IMR-90 (cell line): ENCODE results near the gene ANKRD52. TPM values are rescaled to one million over a fixed set of nuclear protein-coding genes. Genes with fewer than 3 reads are reported as not detected.

Experiments used
- ATAC-seq: fragments of 200-7000 bp; cut with Tn5 transposase; 2 replicates; pipeline ENCODE4 v1.9.1; 2020; ENCODE audit warnings: low read depth, mild to moderate bottlenecking, moderate library complexity
- BruUV-seq: library from RNA; stranded (reverse); fragments of 400-500 nt; replicated peaks from 2 replicates; lab custom pipeline; 2021; lab: Mats Ljungman, UMichigan
- CTCF ChIA-PET: fragments of 300-600 bp; formaldehyde crosslinking; extraction: SDS; loops from one replicate; lab custom pipeline; 2021; ENCODE audit warnings: antibody characterized with exemption; lab: Yijun Ruan, JAX
- POLR2A ChIA-PET: fragments of 300-600 bp; sonication (Branson Sonifier 250); formaldehyde crosslinking; loops from one replicate; lab custom pipeline; 2022; ENCODE audit warnings: antibody characterized with exemption; ENCODE audit not compliant: unreplicated experiment; lab: Charles Lee
- DNase-seq: peaks from one replicate; pipeline ENCODE4 v3.0.0; 2013
- H2AFZ ChIP-seq: replicated peaks from 2 replicates; pipeline ENCODE3; 2013; ENCODE audit warnings: low read length, mild to moderate bottlenecking; ENCODE audit not compliant: poor library complexity
- H2AK5ac ChIP-seq: 2 replicates; pipeline ENCODE4 v1.6.1; 2013; ENCODE audit warnings: low read depth, low read length, inconsistent platforms
- H2AK9ac ChIP-seq: replicated peaks from 2 replicates; pipeline ENCODE3; 2013; ENCODE audit warnings: mild to moderate bottlenecking, low read depth, low read length, moderate library complexity; ENCODE audit not compliant: poor library complexity
- H2BK120ac ChIP-seq: 2 replicates; pipeline ENCODE4 v1.6.1; 2013; ENCODE audit warnings: low read depth, low read length, inconsistent platforms
- H2BK15ac ChIP-seq: 3 replicates; pipeline ENCODE4 v1.6.1; 2013; ENCODE audit warnings: low read depth, low read length, inconsistent platforms
- H2BK20ac ChIP-seq: 2 replicates; pipeline ENCODE4 v1.6.1; 2013; ENCODE audit warnings: low read depth, mild to moderate bottlenecking, inconsistent platforms, low read length, moderate library complexity
- H2BK5ac ChIP-seq: 2 replicates; pipeline ENCODE4 v1.6.1; 2013; ENCODE audit warnings: mild to moderate bottlenecking, low read depth, low read length, inconsistent platforms; ENCODE audit not compliant: poor library complexity, severe bottlenecking
- H3K14ac ChIP-seq: replicated peaks from 2 replicates; pipeline ENCODE4 v1.6.1; 2013; ENCODE audit warnings: low read depth, low read length, inconsistent platforms
- H3K18ac ChIP-seq: 2 replicates; pipeline ENCODE4 v1.6.1; 2013; ENCODE audit warnings: low read depth, low read length, control low read depth
- H3K23ac ChIP-seq: 2 replicates; pipeline ENCODE4 v1.6.1; 2013; ENCODE audit warnings: low read depth, low read length, inconsistent platforms
- H3K27ac ChIP-seq: 2 replicates; pipeline ENCODE4 v1.5.1; 2013; ENCODE audit warnings: mild to moderate bottlenecking, control low read depth, low read length; ENCODE audit not compliant: insufficient read depth
- H3K27me3 ChIP-seq: 2 replicates; pipeline ENCODE4 v1.6.1; 2013; ENCODE audit warnings: low read length; ENCODE audit not compliant: control insufficient read depth, insufficient read depth
- H3K36me3 ChIP-seq: 2 replicates; pipeline ENCODE4 v1.6.1; 2013; ENCODE audit warnings: low read length, mixed read lengths; ENCODE audit not compliant: control insufficient read depth, insufficient read depth
- H3K4ac ChIP-seq: 2 replicates; pipeline ENCODE4 v1.6.1; 2013; ENCODE audit warnings: low read depth, low read length, inconsistent platforms
- H3K4me1 ChIP-seq: 2 replicates; pipeline ENCODE4 v1.6.1; 2013; ENCODE audit warnings: low read length, mixed read lengths; ENCODE audit not compliant: control insufficient read depth, insufficient read depth
- H3K4me2 ChIP-seq: 2 replicates; pipeline ENCODE4 v1.6.1; 2013; ENCODE audit warnings: low read depth, mild to moderate bottlenecking, control low read depth, low read length, moderate library complexity
- H3K4me3 ChIP-seq: 2 replicates; pipeline ENCODE4 v1.5.1; 2013; ENCODE audit warnings: low read depth, mild to moderate bottlenecking, control low read depth, low read length, moderate library complexity; ENCODE audit not compliant: insufficient read depth
- H3K56ac ChIP-seq: 2 replicates; pipeline ENCODE4 v1.6.1; 2013; ENCODE audit warnings: low read length, inconsistent platforms; ENCODE audit not compliant: insufficient read depth; ENCODE audit errors: extremely low read depth
- H3K79me1 ChIP-seq, 2 experiments: 2 replicates each; pipeline ENCODE4 v1.6.1; 2013; ENCODE audit warnings: low read length in 2 of 2, inconsistent platforms in 1 of 2, low read depth in 1 of 2
- H3K9ac ChIP-seq: 2 replicates; pipeline ENCODE4 v1.6.1; 2013; ENCODE audit warnings: low read depth, low read length, control low read depth
- H3K9me1 ChIP-seq: 2 replicates; pipeline ENCODE4 v1.6.1; 2013; ENCODE audit warnings: low read length, inconsistent platforms; ENCODE audit not compliant: insufficient read depth
- H3K9me3 ChIP-seq: 2 replicates; pipeline ENCODE4 v1.6.1; 2013; ENCODE audit warnings: low read length; ENCODE audit not compliant: control insufficient read depth, insufficient read depth
- H4K20me1 ChIP-seq: 2 replicates; pipeline ENCODE4 v1.6.1; 2013; ENCODE audit warnings: low read length, inconsistent platforms; ENCODE audit not compliant: insufficient read depth
- H4K5ac ChIP-seq: 2 replicates; pipeline ENCODE4 v1.6.1; 2013; ENCODE audit warnings: mild to moderate bottlenecking, low read depth, low read length, control low read depth
- H4K8ac ChIP-seq, 2 experiments: 2 replicates each; pipeline ENCODE4 v1.6.1; 2013; ENCODE audit warnings: low read depth in 2 of 2, low read length in 2 of 2, control low read depth in 1 of 2, inconsistent platforms in 1 of 2
- H4K91ac ChIP-seq: 2 replicates; pipeline ENCODE4 v1.6.1; 2013; ENCODE audit warnings: low read depth, low read length, inconsistent platforms; ENCODE audit not compliant: insufficient read depth
- CEBPB ChIP-seq: IDR thresholded peaks from 2 replicates; pipeline ENCODE4 v1.6.1; 2012; ENCODE audit warnings: low read depth, low read length, improper control_type of control experiment
- CHD1 ChIP-seq: IDR thresholded peaks from 2 replicates; pipeline ENCODE4 v1.6.1; 2012; ENCODE audit warnings: low read depth, low read length, improper control_type of control experiment
- CTCF ChIP-seq: conservative IDR thresholded peaks from 2 replicates; pipeline ENCODE4 v1.5.1; 2012; ENCODE audit warnings: mild to moderate bottlenecking, low read depth, low read length, improper control_type of control experiment
- FOS ChIP-seq: fragments of 150-350 bp; IDR thresholded peaks from 2 replicates; pipeline ENCODE4 v1.6.1; 2016; ENCODE audit warnings: low read depth, low read length
- MAFK ChIP-seq: IDR thresholded peaks from 2 replicates; pipeline ENCODE4 v1.6.1; 2012; ENCODE audit warnings: low read depth, low read length, improper control_type of control experiment
- MAZ ChIP-seq: IDR thresholded peaks from 2 replicates; pipeline ENCODE4 v1.6.1; 2012; ENCODE audit warnings: low read depth, mild to moderate bottlenecking, low read length, improper control_type of control experiment, moderate library complexity, borderline replicate concordance
- MXI1 ChIP-seq: IDR thresholded peaks from 2 replicates; pipeline ENCODE4 v1.6.1; 2012; ENCODE audit warnings: low read depth, mild to moderate bottlenecking, low read length, moderate library complexity, borderline replicate concordance
- NFE2L2 ChIP-seq: fragments of 150-350 bp; IDR thresholded peaks from 2 replicates; pipeline ENCODE4 v1.6.1; 2016; ENCODE audit warnings: low read depth, mild to moderate bottlenecking, low read length
- POLR2A ChIP-seq: IDR thresholded peaks from 2 replicates; pipeline ENCODE4 v1.6.1; 2012; ENCODE audit warnings: mild to moderate bottlenecking, low read depth, low read length
- RAD21 ChIP-seq: IDR thresholded peaks from 2 replicates; pipeline ENCODE4 v1.6.1; 2012; ENCODE audit warnings: low read length, improper control_type of control experiment
- RCOR1 ChIP-seq: IDR thresholded peaks from 2 replicates; pipeline ENCODE4 v1.6.1; 2012; ENCODE audit warnings: mild to moderate bottlenecking, low read length, improper control_type of control experiment; ENCODE audit not compliant: insufficient replicate concordance
- SMC3 ChIP-seq: fragments of 150-350 bp; IDR thresholded peaks from 2 replicates; pipeline ENCODE4 v1.6.1; 2016; ENCODE audit warnings: low read depth, mild to moderate bottlenecking, antibody characterized with exemption, low read length, moderate library complexity
- WGBS, 2 experiments: methylation state at CpG; one replicate each; pipeline versions ENCODE4 v1.1.5 to v1.1.7; 2013; ENCODE audit warnings: missing lambda C conversion rate in 2 of 2; ENCODE audit not compliant: insufficient read length in 1 of 2; ENCODE audit errors: extremely low coverage in 2 of 2; 5-methylcytosine and 5-hydroxymethylcytosine counted together
- dilution Hi-C: fragments of 300-500 bp; cut with HindIII; formaldehyde crosslinking; loops from one replicate; pipeline ENCODE4 v1.14.3; 2018; ENCODE audit warnings: low sequenced_read_pairs; ENCODE audit not compliant: unreplicated experiment
- in situ Hi-C: fragments of 300-500 bp; cut with MboI; formaldehyde crosslinking; loops from 3 replicates; pipeline ENCODE4 v1.14.3; 2019; ENCODE audit warnings: low sequenced_read_pairs, inconsistent platforms, mixed read lengths
- intact Hi-C: fragments of 100-400 bp; cut with micrococcal nuclease; formaldehyde crosslinking; loops from 2 replicates; pipeline ENCODE4 v1.10.0; 2022
- polyA plus RNA-seq, 3 experiments: library from polyadenylated mRNA; depleted of rRNA; stranded (reverse); fragments of >200 nt; gene quantifications; 2 replicates each; pipeline ENCODE4 v1.2.3, GENCODE V29; 2012; ENCODE audit warnings: low replicate concordance in 1 of 3
- total RNA-seq: library from RNA; depleted of rRNA; stranded (reverse); fragments of >200 nt; gene quantifications from 2 replicates; pipeline ENCODE4 v1.2.3, GENCODE V29; 2012
- TF ChIP-seq, protein P1 (sequence below): fragments of 150-350 bp; IDR thresholded peaks from 2 replicates; pipeline ENCODE4 v1.6.1; 2017; ENCODE audit warnings: mild to moderate bottlenecking, antibody characterized with exemption, low read length, low read depth

Gene ANKRD52
- total and polyA plus RNA-seq, 2 of the 4 experiments (the other 2 are of a cell fraction), result 15.4 to 35.9 TPM

DNA sequence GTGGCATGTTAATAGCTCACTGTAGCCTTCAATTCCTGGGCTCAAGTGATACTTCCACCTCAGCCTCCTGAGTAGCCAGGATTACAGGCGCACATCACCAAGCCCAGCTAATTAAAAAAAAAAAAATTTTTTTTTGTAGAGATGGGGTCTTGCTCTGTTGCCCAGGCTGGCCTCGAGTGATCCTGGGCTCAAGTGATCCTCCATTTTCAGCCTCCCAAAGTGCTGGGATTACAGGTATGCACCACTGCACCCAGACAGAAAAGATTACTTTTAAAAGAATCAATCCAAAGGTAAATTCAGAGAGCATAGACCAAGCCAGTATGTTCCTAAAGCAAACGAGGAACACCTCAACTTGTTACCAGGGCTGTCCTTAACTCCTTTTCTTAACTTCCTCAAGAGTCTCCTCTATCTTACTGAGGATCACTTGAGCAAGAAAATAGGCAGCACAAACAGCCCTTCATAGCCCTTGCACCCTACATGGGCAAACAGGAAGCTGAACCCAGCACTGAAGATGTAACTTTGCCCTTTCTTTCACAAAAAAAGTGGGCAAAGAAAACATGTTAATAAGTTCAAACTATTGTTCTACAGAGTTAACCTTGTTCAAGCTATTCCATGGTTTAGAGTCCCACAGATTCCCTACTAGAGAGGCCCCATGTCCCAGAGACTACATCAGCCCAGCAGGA is 30.7 kb upstream of the ANKRD52 start:
- Histone ChIP-seq H3K27me3 (no peaks in the 10 kb centered on the region), H2AFZ (no peak overlapping the region), H3K4me2 (no peak overlapping the region), H3K9me1 (0 out of 2 replicates have a peak, but pooled peaks cover 3% of the 10 kb centered on the region), H3K4ac (no peak overlapping the region), H3K14ac (no peak overlapping the region), H3K4me1 (peaks cover 4% of the 10 kb centered on the region; the same call in 1 of the 2 replicates), H4K5ac (no peak overlapping the region), H4K91ac (no peak overlapping the region), H2BK120ac (no peak overlapping the region), H4K20me1 (peaks cover 27% of the 10 kb centered on the region), H3K4me3 (no peak overlapping the region), H3K79me1 (peaks cover 37 to 75% of the 10 kb centered on the region in 2 experiments), H2BK20ac (no peak overlapping the region), H3K23ac (no peak overlapping the region), H3K36me3 (peaks cover 24% of the 10 kb centered on the region), H3K9ac (no peak overlapping the region), H3K56ac (no peak overlapping the region), H4K8ac (no peak overlapping the region), H2AK5ac (no peak overlapping the region), H2AK9ac (no peak overlapping the region), H3K27ac (no peak overlapping the region), H2BK15ac (no peak overlapping the region), H2BK5ac (no peak overlapping the region), H3K9me3 (no peaks in the 10 kb centered on the region), H3K18ac (no peak overlapping the region)
- DNase-seq, result no peak
- TF ChIP-seq RAD21 (no peak), CHD1 (no peak), RCOR1 (no peak), MXI1 (no peak), FOS (no peak), MAFK (no peak), CEBPB (no peak), SMC3 (no peak), MAZ (no peak), NFE2L2 (no peak), CTCF (no peak), POLR2A (no peak)
- TF ChIP-seq, protein P1, sequence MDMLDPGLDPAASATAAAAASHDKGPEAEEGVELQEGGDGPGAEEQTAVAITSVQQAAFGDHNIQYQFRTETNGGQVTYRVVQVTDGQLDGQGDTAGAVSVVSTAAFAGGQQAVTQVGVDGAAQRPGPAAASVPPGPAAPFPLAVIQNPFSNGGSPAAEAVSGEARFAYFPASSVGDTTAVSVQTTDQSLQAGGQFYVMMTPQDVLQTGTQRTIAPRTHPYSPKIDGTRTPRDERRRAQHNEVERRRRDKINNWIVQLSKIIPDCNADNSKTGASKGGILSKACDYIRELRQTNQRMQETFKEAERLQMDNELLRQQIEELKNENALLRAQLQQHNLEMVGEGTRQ, result no peak
- dilution Hi-C loops (no loop called here), intact Hi-C loops (no loop called here), in situ Hi-C loops (no loop called here)
- CTCF ChIA-PET, result interaction anchor here (0.6 kb wide), 1 partner anchor 17 kb away, joined by 3 read pairs; no protein-coding TSS in a partner anchor
- no CpG with 5 or more reads among the region's 3 CpGs for WGBS, 2 experiments
- POLR2A ChIA-PET, result no interaction called here
- ATAC-seq, result no peak
- BruUV-seq, result no TSS peak
